MM.1S (cell line): ENCODE data around the gene CTTNBP2NL.

Experiments used
- CTCF ChIP-seq: fragments of 300-600 bp; sonication (generic); IDR thresholded peaks from 2 replicates; pipeline ENCODE4 v1.5.1; 2016; ENCODE audit warnings: antibody characterized with exemption, low read length, mixed read lengths
- EZH2 ChIP-seq: fragments of 300-600 bp; sonication (generic); optimal IDR thresholded peaks from 2 replicates; pipeline ENCODE3; 2017; ENCODE audit warnings: low read depth, mild to moderate bottlenecking, antibody characterized with exemption, low read length, mixed read lengths
- EZH2phosphoT487 ChIP-seq: fragments of 300-600 bp; sonication (generic); IDR thresholded peaks from 2 replicates; pipeline ENCODE4 v1.6.1; 2018; ENCODE audit warnings: antibody characterized with exemption, low read length

- TF ChIP-seq CTCF (no peak), EZH2phosphoT487 (no peak), EZH2 (no peak)
These were observed 38.5 kb upstream of the CTTNBP2NL start for GRCh38 chr1:112357467-112357866.
